Measurements from ENCODE around the gene PRR33.

PRR33 gene

DNA sequence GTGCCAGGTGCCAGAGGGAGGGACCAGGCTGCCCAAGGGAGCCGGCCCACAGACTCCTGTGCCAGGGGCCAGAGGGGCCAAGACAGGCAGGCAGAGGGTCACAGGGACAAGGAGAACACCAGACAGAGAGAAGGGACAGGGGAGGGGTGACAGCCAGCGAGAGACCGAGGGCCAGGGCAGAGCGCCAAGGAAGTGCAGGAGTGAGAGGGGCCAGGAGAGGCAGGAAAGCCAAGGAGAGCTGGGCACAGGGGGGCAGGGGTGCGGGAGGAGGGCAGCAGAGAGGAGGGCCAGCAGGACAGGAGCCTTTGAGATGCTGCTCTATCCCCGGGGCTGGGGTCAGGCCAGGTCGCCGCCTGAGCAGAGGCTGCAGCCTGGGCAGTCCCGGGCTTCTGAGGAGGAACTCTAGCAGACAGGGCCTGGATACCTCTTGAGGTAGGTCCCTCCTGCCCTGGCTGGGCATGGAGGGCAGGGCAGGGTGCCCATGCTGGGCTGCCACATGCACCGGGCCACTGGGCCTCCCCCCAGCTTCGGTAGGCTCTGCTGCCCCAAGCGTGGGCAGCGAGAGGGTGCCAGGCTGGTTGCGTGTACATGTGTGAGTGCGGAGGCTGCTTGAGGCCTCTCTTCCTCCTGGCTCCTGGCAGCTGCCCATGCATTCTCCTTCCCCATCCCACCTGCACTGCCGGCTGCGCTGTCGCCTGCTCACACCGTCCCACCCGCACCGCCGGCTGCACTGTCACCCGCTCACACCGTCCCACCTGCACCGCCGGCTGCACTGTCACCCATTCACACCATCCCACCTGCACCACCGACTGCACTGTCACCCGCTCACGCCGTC lies 26.6 kb downstream of the PRR33 start:
- Histone ChIP-seq H3K4me1 (peaks cover 6% of the 10 kb centered on the region), H3K27me3 (no peaks in the 10 kb centered on the region), H3K4me3 (ENCODE audit: low read depth, low read length) (no peak overlapping the region), H3K36me3 (no peaks in the 10 kb centered on the region), H3K9me3 (no peaks in the 10 kb centered on the region)
- no peak for DNase-seq
- TF ChIP-seq, protein P1, sequence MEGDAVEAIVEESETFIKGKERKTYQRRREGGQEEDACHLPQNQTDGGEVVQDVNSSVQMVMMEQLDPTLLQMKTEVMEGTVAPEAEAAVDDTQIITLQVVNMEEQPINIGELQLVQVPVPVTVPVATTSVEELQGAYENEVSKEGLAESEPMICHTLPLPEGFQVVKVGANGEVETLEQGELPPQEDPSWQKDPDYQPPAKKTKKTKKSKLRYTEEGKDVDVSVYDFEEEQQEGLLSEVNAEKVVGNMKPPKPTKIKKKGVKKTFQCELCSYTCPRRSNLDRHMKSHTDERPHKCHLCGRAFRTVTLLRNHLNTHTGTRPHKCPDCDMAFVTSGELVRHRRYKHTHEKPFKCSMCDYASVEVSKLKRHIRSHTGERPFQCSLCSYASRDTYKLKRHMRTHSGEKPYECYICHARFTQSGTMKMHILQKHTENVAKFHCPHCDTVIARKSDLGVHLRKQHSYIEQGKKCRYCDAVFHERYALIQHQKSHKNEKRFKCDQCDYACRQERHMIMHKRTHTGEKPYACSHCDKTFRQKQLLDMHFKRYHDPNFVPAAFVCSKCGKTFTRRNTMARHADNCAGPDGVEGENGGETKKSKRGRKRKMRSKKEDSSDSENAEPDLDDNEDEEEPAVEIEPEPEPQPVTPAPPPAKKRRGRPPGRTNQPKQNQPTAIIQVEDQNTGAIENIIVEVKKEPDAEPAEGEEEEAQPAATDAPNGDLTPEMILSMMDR (IDR thresholded peaks at IDR 0.05; ENCODE audit: low read depth, low read length) = no peak

DNA sequence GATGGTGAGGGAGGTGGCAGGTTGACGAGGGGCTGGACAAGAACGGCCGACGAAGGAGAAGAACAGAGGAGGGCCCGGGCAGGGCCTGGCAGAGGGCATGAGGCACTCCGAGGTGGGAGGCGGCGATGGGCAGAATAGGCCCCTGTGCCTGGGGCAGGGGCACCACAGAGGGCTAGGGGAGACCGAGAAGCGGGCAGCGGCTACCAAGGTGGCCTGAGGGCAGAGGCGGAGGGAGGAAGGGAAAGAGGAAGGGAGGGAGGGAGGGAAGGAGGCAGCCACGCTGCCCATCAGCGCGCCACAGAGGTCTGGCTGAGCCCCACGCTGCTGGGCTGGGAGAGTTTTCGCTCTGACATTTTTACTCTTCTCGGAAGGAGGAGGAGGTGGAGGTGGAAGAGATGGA lies 27.5 kb downstream of the PRR33 start:
- peaks cover 6% of the 10 kb centered on the region for H3K4me1 ChIP-seq
- no peaks in the 10 kb centered on the region for H3K9me3 ChIP-seq
- H3K36me3 ChIP-seq = no peaks in the 10 kb centered on the region
- H3K27me3 ChIP-seq = no peaks in the 10 kb centered on the region
- no peak overlapping the region for H3K4me3 ChIP-seq (ENCODE audit: low read depth, low read length)
- TF ChIP-seq, protein P1 (IDR thresholded peaks at IDR 0.05; ENCODE audit: low read depth, low read length) = no peak
- no peak for DNase-seq

DNA sequence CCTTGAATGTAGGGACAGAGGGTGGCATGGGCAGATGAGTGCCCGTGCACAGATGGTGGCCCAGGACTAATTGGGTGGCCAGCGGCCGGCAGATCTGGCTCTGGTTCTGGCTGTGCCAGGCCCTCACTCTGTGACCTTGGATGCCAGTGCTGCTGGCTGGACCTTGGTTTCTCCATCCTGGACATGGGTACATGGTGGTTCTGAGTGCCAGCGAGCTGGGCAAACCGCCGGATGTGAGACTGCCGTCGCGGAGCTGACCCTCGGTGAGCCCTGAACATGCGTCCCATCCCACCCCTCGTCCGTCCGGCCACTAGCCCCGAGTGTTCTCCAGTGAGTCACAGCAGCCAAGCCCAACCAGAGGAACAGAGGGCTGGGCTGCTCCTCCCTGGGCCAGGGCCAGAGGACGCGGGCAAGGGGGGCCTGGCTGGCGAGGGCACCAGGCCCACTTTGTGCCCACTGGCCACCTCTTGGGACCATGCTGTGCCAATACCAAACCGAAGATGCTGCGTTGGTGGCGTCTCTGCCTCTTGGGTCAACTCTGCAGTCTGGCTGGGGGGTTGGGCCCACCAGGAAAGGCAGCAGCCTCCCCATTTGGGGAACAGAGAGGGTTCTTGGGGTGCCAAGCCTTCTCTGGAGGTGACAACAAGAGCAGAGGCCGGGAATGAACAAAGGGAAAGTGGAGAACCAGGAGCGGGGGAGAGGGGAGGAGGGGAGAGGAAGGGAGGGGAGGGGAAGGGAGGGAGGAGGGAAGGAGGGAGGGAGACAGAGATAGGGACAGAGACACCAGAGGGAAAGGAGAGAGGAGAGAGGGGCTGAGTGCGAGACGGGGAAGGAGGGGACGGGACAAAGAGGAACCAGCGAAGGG lies 28.1 kb downstream of the PRR33 start:
- no peak overlapping the region for H3K4me3 ChIP-seq (ENCODE audit: low read depth, low read length)
- H3K4me1 ChIP-seq = peaks cover 6% of the 10 kb centered on the region
- TF ChIP-seq, protein P1 (IDR thresholded peaks at IDR 0.05; ENCODE audit: low read depth, low read length) = no peak
- no peaks in the 10 kb centered on the region for H3K27me3 ChIP-seq
- H3K36me3 ChIP-seq = no peaks in the 10 kb centered on the region
- no peaks in the 10 kb centered on the region for H3K9me3 ChIP-seq
- peak; percentile 73 for DNase-seq

- no peak for DNase-seq
- Histone ChIP-seq H3K9me3 (no peaks in the 10 kb centered on the region), H3K27me3 (no peaks in the 10 kb centered on the region), H3K36me3 (no peaks in the 10 kb centered on the region), H3K4me1 (peaks cover 6% of the 10 kb centered on the region), H3K4me3 (ENCODE audit: low read depth, low read length) (no peak overlapping the region)
- TF ChIP-seq, protein P1 (IDR thresholded peaks at IDR 0.05; ENCODE audit: low read depth, low read length) = no peak
Observed at GRCh38 chr11:1862588-1863351, 28.9 kb downstream of the PRR33 start.

- no peak for DNase-seq
- Histone ChIP-seq H3K4me3 (ENCODE audit: low read depth, low read length) (no peak overlapping the region), H3K36me3 (no peaks in the 10 kb centered on the region), H3K9me3 (no peaks in the 10 kb centered on the region), H3K27me3 (no peaks in the 10 kb centered on the region), H3K4me1 (peaks cover 6% of the 10 kb centered on the region)
- TF ChIP-seq, protein P1 (IDR thresholded peaks at IDR 0.05; ENCODE audit: low read depth, low read length) = no peak
Observed at GRCh38 chr11:1861435-1862411, 30.0 kb downstream of the PRR33 start.
